Measurements from ENCODE around the gene KIAA1328. TPM values are rescaled to one million over a fixed set of nuclear protein-coding genes. Genes with fewer than 3 reads are reported as not detected.
A peak's percentile ranks its signal among the peaks of the same experiment; 100 is the strongest.

KIAA1328 gene
- total RNA-seq, 2 experiments from 2014 or later = 7.3 to 7.8 TPM

DNA sequence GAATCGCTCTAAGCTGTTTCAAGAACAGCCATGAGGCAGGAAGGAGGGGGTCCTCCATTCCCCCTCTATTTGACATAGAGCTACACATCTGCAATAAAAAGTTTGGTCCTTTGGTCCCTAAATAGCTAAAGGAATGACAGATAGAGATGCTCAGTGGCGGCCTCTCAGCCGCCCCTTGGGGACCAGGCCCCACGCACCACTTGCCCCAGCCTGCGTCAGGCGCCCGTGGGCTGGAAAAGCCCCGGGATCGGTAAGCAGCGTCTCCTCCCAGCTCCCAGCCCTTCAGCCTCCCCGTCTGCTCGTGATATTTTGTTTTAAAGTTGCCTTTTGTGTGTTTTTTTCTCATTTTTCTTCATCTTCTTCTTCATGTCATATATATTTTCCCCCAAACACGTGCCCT lies 415.7 kb downstream of the KIAA1328 start:
- DNase-seq = no peak
- H3K36me3 Mint-ChIP-seq = no peaks in the 10 kb centered on the region
- POLR2A ChIA-PET = no interaction called here
- H3K4me3 Mint-ChIP-seq = no peak overlapping the region
- H3K9me3 Mint-ChIP-seq = no peaks in the 10 kb centered on the region
- H3K27ac Mint-ChIP-seq = no peak overlapping the region
- CTCF ChIA-PET = no interaction called here
- intact Hi-C loops (cut with micrococcal nuclease) = no loop called here
- H3K27me3 Mint-ChIP-seq = peaks cover 31% of the 10 kb centered on the region
- H3K4me1 Mint-ChIP-seq (ENCODE audit: low read depth) = peaks cover 2% of the 10 kb centered on the region

DNA sequence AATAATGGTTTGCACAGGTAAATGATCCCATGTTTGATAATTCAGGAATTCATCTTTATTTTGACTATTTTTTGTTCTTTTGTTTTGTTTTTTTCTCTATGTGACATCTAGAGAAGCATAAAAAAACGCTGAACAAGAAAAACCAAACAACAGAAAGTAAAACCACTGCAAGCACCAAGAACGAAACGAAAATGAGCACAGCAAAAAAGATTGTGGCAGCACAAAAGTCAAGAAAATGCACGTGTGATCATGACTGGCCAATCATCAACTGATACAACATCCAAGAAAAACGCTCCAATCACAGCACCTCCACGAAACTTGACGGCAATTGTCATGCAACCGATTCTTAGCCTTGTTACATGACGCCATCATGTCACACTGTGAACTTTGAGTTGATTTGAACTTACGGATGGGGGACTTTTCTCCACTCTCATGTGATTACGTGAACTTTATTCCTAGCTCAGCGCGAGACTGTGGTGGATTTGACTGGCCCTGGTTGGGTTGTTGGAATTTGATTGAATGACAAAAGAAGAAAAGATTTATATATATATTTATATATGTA lies 417.9 kb downstream of the KIAA1328 start:
- Mint-ChIP-seq H3K4me3 (no peak overlapping the region), H3K36me3 (no peaks in the 10 kb centered on the region), H3K4me1 (ENCODE audit: low read depth) (peaks cover 2% of the 10 kb centered on the region), H3K27ac (no peak overlapping the region), H3K27me3 (peaks cover 42% of the 10 kb centered on the region), H3K9me3 (no peaks in the 10 kb centered on the region)
- intact Hi-C loops (cut with micrococcal nuclease) = no loop called here
- no peak for DNase-seq
- ChIA-PET POLR2A (no interaction called here), CTCF (no interaction called here)

DNA sequence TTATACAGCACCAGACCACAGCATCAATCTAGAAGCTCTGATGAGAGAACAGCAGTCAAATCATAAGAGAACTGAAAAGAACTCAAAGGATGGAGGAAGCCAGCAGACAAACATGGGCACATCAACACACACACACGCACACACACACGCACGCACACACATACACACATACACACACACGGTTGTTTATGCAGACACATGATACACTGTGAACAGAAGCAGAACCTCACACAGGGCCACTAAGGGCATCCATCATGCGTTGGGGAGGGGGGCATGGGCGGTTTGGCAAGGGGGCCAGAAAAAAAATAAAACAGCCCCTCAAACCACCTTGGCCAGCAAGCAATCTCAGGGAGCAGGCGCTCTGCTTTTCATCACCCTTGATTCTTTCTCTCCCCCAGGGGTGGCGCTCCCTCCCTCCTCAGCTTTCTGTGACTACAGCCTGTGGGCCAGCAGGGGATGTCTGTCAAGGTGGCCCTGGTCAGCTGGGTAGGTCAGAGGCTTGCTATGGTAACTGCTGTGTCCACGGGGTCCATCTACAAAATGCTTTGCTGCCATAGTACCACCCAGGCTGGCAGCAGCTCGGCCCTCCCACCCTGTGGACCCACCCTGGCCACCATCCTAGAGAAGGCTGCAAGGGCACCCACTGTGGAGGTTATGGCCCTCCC lies 418.7 kb downstream of the KIAA1328 start:
- POLR2A ChIA-PET = no interaction called here
- DNase-seq = no peak
- H3K36me3 Mint-ChIP-seq = no peaks in the 10 kb centered on the region
- CTCF ChIA-PET = no interaction called here
- intact Hi-C loops (cut with micrococcal nuclease) = no loop called here
- peaks cover 2% of the 10 kb centered on the region for H3K4me1 Mint-ChIP-seq (ENCODE audit: low read depth)
- H3K4me3 Mint-ChIP-seq = no peak overlapping the region
- no peaks in the 10 kb centered on the region for H3K9me3 Mint-ChIP-seq
- H3K27ac Mint-ChIP-seq = no peak overlapping the region
- peaks cover 48% of the 10 kb centered on the region for H3K27me3 Mint-ChIP-seq

DNA sequence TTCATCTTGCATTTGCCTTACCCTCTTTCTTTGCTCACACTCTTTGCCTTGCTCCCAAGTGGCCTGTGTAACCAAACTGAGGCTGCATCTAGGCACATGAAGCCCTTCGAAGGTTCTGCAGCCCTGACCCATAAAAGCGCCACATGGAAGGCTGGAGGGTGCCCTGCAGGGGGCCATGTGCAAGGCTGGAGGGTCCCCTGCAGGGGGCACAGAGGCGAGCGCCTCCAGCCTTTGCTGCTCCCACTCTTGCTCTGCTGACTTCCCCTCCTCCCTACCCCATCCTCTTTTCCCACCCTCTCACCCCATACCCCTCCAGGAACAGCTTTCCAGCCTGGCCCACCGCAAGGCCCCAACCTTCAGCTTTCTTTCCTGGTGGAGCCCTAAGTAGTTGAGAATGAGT lies 419.4 kb downstream of the KIAA1328 start:
- H3K27ac Mint-ChIP-seq = no peak overlapping the region
- ChIA-PET POLR2A (no interaction called here), CTCF (no interaction called here)
- peaks cover 52% of the 10 kb centered on the region for H3K27me3 Mint-ChIP-seq
- DNase-seq = no peak
- H3K9me3 Mint-ChIP-seq = no peaks in the 10 kb centered on the region
- H3K4me1 Mint-ChIP-seq (ENCODE audit: low read depth) = peaks cover 2% of the 10 kb centered on the region
- H3K36me3 Mint-ChIP-seq = no peaks in the 10 kb centered on the region
- H3K4me3 Mint-ChIP-seq = no peak overlapping the region
- intact Hi-C loops (cut with micrococcal nuclease) = no loop called here

DNA sequence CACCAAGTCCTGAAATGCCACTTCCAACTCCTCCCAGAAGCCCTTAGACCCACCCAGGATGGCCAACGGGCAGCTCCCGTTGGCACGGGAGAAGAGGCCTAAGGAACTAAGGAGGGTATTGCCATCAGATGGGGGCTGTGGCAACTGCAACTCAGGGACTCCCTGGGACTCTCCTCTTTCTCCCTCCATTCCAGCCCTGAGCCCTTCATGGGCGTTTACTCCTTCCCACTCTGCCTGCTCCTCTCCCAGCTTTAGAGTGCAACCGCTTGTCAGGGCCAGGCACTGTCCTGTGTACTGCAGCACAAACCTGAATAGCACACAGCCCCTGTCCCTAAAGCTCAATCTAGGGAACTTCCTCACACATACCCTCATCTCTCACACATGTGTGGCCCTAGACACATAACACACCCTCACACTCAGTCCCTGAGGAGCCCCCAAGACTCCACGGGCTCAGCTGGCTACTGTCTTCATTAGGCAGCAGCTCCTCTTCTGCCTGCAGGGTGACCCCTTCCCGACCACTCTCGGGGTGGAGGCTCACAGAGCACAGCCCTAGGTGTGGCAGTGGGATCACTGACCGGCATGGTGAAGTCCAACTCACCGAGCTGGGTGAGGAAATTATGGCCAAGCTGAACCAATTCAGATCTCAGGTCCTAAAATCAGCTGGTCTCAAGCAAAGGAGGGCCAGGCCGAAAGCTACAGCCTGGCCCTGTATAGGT lies 420.4 kb downstream of the KIAA1328 start:
- ChIA-PET POLR2A (no interaction called here), CTCF (no interaction called here)
- H3K4me1 Mint-ChIP-seq (ENCODE audit: low read depth) = no peaks in the 10 kb centered on the region
- H3K27ac Mint-ChIP-seq = no peak overlapping the region
- peaks cover 48% of the 10 kb centered on the region for H3K27me3 Mint-ChIP-seq
- H3K36me3 Mint-ChIP-seq = no peaks in the 10 kb centered on the region
- H3K4me3 Mint-ChIP-seq = no peak overlapping the region
- H3K9me3 Mint-ChIP-seq = no peaks in the 10 kb centered on the region
- intact Hi-C loops (cut with micrococcal nuclease) = no loop called here
- DNase-seq = no peak

DNA sequence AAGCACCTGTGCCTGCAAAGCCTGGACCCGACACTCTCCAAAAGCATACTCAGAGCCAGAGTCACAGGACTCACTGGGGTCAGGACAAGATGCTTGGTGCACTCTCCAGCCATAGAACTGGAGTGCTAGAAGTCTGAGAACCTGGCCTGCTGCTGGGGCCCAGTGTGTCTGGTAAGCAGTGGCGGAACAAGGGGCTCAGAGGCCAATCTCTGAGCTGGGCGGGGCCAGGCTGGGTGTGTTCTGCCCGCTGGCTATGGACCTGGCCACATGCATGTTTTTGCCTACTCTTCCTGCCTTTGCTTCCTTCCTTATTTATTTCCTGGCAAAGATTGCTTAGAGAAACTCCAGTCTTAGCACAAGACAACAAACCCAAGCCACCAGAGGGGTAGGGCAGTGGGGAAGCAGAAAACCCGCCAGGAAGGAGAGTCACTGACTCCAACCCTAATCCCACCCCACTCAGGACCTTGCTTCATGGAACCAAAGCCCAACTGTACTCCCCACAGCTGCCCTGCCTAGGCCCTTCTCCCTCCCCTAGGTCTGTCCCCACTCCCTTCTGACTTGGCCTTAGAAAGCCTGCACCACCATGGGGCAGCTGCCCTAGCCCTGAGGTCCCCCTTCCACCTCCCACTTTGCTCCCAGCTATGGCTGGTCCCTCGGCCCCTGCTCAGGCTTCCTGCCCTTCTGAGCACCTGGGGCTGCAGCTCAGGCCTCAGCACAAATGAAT lies 421.1 kb downstream of the KIAA1328 start:
- peaks cover 4% of the 10 kb centered on the region for H3K4me1 Mint-ChIP-seq (ENCODE audit: low read depth)
- H3K27me3 Mint-ChIP-seq = peaks cover 49% of the 10 kb centered on the region
- CTCF ChIA-PET = no interaction called here
- H3K4me3 Mint-ChIP-seq = no peak overlapping the region
- POLR2A ChIA-PET = no interaction called here
- intact Hi-C loops (cut with micrococcal nuclease) = no loop called here
- no peaks in the 10 kb centered on the region for H3K36me3 Mint-ChIP-seq
- H3K27ac Mint-ChIP-seq = no peak overlapping the region
- no peaks in the 10 kb centered on the region for H3K9me3 Mint-ChIP-seq
- DNase-seq = no peak

DNA sequence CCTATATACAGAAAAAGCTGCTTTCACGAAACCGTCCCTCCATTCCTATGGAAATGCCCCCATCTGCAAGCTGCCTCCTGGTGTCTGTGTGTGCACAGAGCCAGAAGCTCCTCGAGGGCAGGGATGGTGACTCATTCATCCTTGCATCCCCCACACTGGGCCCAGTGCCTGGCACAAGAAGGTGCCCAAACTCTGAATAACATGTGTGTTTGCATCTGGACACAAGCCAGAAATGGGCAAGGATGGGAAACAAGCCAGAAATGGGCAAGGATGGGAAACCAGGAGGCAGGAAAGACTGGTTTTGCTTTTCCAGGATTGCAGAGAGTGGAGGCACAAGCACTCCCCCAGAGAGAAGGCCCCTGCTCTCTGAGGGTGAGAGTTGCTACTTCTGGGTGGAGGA lies 422.8 kb downstream of the KIAA1328 start:
- intact Hi-C loops (cut with micrococcal nuclease) = no loop called here
- Mint-ChIP-seq H3K36me3 (no peaks in the 10 kb centered on the region), H3K9me3 (no peaks in the 10 kb centered on the region), H3K27me3 (peaks cover 53% of the 10 kb centered on the region), H3K27ac (no peak overlapping the region), H3K4me3 (no peak overlapping the region), H3K4me1 (ENCODE audit: low read depth) (peaks cover 4% of the 10 kb centered on the region)
- DNase-seq = no peak
- ChIA-PET CTCF (no interaction called here), POLR2A (no interaction called here)

DNA sequence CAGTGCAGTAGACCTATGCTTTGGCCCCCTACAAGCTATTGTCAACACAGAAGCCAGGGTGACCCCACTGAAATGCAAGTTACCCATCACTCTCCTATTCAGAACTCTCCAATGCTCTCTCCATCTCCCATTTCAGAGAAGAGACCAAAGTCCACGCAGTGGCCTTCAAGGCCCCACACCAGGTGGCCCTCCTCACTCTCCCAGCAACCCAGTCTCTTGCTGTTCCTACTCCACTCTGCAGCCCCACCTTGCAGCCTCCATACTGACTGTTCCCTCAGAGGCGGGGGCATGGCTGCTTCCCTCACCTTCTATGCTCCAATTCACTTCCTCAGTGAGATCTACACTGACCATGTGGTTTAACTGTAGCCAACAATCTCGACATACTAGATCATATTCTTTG lies 423.4 kb downstream of the KIAA1328 start:
- DNase-seq = no peak
- Mint-ChIP-seq H3K4me3 (no peak overlapping the region), H3K27ac (no peak overlapping the region), H3K36me3 (no peaks in the 10 kb centered on the region), H3K9me3 (no peaks in the 10 kb centered on the region), H3K27me3 (peaks cover 51% of the 10 kb centered on the region), H3K4me1 (ENCODE audit: low read depth) (peaks cover 4% of the 10 kb centered on the region)
- ChIA-PET CTCF (no interaction called here), POLR2A (no interaction called here)
- intact Hi-C loops (cut with micrococcal nuclease) = no loop called here

DNA sequence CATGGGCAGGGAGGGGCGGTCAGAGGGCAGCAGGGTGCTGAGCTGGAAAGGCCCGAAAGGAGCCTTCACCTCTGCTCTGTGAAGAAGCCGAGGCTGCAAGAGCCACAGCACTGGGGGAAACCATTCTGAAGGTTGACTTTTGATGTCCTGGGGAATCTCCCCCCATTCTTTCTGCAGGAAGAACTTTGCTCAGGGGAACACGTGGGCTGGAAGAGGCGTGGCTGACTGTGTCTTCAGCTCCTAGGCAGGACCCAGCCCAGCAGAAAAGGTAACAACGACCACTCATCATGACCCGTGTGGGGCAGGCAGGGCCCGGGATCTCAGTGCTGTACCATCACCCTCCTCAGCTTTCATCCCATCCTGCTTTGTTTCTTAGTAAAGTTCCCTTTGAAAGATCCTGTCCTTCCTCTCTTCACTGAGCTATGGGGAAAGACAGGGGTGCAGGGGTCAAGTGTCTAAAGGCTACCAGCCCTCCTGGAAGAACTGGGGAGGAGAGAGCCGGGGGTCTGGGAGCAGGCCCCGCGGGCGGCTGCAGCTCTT lies 424.0 kb downstream of the KIAA1328 start:
- H3K9me3 Mint-ChIP-seq = no peaks in the 10 kb centered on the region
- CTCF ChIA-PET = no interaction called here
- no peak for DNase-seq
- intact Hi-C loops (cut with micrococcal nuclease) = no loop called here
- H3K27ac Mint-ChIP-seq = no peak overlapping the region
- peaks cover 54% of the 10 kb centered on the region for H3K27me3 Mint-ChIP-seq
- POLR2A ChIA-PET = no interaction called here
- peaks cover 4% of the 10 kb centered on the region for H3K4me1 Mint-ChIP-seq (ENCODE audit: low read depth)
- H3K36me3 Mint-ChIP-seq = no peaks in the 10 kb centered on the region
- H3K4me3 Mint-ChIP-seq = no peak overlapping the region

DNA sequence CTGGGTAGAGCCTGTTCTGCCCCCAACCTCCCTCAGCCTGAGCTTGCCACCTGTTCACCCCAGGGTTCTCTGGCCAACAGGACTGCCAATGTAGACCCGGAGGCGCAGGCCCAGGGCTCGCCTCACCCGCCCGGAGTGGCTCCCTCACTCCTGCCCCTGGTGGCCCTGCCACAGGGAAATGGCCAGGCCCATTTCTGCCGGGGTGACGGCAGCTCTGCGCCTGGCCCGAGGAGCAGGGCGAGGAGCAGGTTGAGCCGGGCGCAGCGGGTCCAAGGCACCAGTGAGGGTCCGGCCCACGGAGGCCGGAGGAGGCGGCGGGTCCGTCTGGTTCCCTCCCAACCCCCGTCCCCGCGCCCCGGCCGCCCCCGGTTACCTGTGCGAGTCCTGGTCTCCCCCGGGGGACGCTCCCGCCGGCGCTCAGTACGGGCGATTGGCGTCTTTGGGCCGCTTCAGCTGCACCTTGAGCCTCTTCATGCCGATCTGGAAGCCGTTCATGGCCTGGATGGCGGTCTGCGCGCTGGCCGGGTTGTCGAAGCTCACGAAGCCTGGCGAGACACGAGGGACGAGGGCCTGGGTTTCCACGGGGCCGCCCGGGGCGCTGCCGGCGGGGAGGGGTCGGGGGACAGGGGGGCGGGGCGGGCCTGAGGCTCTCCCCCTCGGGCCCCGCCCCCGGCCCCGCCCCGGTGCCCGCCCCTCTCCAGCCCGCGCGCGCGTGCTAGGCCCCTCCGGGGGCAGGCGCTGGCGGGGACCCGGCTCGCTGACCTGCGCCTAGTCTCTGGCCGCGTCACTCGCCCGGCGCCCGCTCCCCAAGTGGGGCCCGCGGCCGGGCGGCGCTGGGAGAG lies 424.7 kb downstream of the KIAA1328 start:
- DNase-seq = no peak
- no peak overlapping the region for H3K4me3 Mint-ChIP-seq
- intact Hi-C loops (cut with micrococcal nuclease) = no loop called here

DNA sequence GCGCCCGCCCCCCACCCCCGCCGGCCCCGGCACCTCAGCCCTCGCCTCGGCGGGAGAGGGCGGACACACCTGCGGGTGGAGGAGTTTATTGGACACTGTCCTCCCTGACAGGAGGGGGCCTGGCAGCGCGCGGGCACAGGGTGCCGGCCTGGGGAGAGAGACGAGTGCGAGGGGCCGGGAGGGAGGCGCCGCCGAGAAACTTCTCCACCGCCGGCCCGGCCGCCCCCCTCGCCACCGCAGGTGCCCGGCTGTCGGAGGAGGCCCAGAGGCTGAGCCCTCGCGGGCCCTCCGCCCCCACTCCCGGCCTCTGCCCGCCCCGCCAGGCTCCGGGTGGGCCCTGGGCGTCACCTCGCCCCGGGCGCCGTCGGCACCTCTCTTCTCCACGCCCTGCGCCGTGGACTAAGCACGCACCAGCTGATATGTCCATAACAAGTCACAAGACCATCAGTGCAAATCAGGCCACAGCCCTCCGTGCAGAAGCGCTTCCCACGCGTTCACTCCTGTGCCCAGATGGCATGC lies 425.4 kb downstream of the KIAA1328 start:
- ChIA-PET CTCF (no interaction called here), POLR2A (no interaction called here)
- DNase-seq = no peak
- intact Hi-C loops (cut with micrococcal nuclease) = no loop called here
- H3K9me3 Mint-ChIP-seq = no peaks in the 10 kb centered on the region
- H3K36me3 Mint-ChIP-seq = no peaks in the 10 kb centered on the region
- no peak overlapping the region for H3K27ac Mint-ChIP-seq
- peaks cover 4% of the 10 kb centered on the region for H3K4me1 Mint-ChIP-seq (ENCODE audit: low read depth)
- H3K27me3 Mint-ChIP-seq = peaks cover 57% of the 10 kb centered on the region
- H3K4me3 Mint-ChIP-seq = peak overlapping the region; percentile 48

More for the DNA sequence above, 424.7 kb downstream of the KIAA1328 start:
- ChIA-PET POLR2A (no interaction called here), CTCF (no interaction called here)
- peaks cover 59% of the 10 kb centered on the region for H3K27me3 Mint-ChIP-seq
- H3K9me3 Mint-ChIP-seq = no peaks in the 10 kb centered on the region
- H3K27ac Mint-ChIP-seq = no peak overlapping the region
- H3K4me1 Mint-ChIP-seq (ENCODE audit: low read depth) = peaks cover 4% of the 10 kb centered on the region
- H3K36me3 Mint-ChIP-seq = no peaks in the 10 kb centered on the region

DNA sequence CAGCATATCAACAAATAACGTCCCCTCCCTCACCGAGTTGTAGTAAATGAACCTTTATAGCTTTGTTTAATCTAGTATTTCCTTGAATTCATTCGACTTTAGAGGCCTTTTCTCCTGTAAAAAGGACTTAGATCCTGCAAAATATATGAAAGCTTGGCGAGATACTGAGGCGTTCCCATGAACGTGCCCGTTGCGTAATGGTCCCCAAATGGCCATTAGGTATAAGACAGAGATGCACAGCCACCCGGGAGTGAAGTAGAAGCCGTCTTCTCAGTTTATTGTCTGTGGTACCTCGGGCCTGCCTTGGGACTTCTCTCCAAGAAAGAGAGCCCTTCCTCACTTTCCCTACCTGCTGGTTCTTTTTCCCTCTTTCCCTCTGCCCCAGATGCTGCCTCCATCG lies 426.0 kb downstream of the KIAA1328 start:
- DNase-seq = no peak
- ChIA-PET POLR2A (no interaction called here), CTCF (no interaction called here)
- Mint-ChIP-seq H3K4me3 (no peak overlapping the region), H3K4me1 (ENCODE audit: low read depth) (peaks cover 4% of the 10 kb centered on the region), H3K27me3 (peaks cover 54% of the 10 kb centered on the region), H3K27ac (no peak overlapping the region), H3K36me3 (no peaks in the 10 kb centered on the region), H3K9me3 (no peaks in the 10 kb centered on the region)
- intact Hi-C loops (cut with micrococcal nuclease) = no loop called here

Data from activated CD4-positive, alpha-beta memory T cell treated with anti-CD3 and anti-CD28 coated beads for 36 hours (primary cell).